NOMO-1 treated with dmso at 0.1 percent for 144 hours (cell line): ENCODE results near the gene PID1.

Source experiments
- DNase-seq: peaks from one replicate; lab custom pipeline; 2025; ENCODE audit not compliant: unreplicated experiment; lab: John Stamatoyannopoulos, UW

The PID1 gene

DNA sequence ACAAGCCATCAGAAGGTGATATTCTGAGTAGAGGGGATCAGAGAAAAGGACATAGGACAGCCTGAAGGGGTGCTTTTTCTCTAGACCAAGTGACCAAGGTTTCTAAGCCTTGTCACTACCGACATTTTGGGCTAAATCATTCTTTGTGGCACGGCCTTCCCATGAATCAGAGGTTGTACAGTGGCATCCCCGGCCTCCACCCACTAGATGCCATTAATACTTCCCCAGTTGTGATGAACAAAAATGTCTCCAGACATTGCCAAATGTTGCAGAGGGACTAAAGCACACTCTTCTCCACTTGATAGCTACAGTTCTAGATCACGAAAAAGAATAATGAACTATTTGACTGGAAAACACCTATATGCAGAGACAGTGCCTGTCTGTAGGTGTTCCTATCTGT is 143.6 kb downstream of the PID1 start:
- DNase-seq, result no peak

GRCh38 chr2:229126066-229126465 is 145.0 kb downstream of the PID1 start:
- DNase-seq, result no peak

- no peak for DNase-seq
These were observed 147.0 kb downstream of the PID1 start for GRCh38 chr2:229124136-229124535.

DNA sequence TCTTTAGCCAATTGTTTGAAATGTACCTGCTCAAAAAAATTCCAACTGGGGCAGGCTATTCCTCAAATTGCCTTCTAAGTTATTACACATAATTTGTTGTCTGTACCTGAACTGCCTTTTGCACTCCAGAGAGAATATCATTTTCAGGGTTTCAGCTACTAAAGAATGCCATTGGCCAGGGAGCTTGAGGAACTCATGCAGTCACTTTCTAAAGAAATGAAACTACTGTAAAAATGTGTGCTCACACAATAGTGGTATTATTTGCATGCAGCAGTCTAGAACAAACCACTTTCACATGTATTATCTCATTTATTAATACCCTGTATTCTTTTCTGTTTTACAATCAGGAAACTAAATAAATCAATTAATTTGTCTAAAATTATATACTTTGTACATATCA is 152.2 kb downstream of the PID1 start:
- DNase-seq, result no peak

DNA sequence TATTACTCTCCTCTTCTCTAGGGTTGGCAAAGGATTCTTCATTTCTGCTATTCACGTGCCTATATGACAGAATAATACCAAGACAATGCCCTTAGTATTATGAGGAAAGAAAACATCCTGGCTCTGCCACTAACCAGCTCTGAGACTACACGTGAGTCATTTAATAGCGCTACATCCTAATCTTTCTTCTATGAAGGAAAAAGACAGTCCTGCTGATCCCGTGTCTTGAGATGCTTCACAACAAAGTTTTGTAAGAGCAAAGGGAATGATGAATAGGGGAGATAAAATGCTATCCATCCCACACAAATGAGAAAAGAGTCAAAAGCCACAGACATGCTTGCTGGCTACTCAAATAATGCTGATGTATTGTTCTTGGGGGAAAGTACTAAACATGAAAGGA is 152.8 kb downstream of the PID1 start:
- DNase-seq, result no peak

GRCh38 chr2:229111744-229112143 is 159.3 kb downstream of the PID1 start:
- no peak for DNase-seq

DNA sequence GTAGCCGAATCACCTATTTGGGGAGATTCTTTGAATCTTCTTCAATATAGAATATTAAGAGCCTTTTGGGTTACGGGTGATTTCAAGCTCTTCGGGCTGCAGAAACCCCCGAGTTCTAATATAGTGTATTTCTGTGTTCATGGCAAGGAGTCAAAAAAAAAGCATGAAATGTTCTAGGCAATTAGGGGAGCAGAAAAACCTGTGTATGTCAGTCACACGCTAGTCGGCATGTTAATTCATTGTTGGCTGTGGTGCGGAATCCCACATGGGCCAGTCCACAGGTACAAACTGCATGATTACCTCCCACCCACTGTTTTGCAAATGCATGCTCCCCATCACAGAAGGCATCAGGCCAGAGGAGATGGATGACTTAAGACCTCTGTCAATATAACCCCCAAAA is 161.9 kb downstream of the PID1 start:
- DNase-seq, result no peak

GRCh38 chr2:229107601-229108000 is 163.5 kb downstream of the PID1 start:
- no peak for DNase-seq

DNA sequence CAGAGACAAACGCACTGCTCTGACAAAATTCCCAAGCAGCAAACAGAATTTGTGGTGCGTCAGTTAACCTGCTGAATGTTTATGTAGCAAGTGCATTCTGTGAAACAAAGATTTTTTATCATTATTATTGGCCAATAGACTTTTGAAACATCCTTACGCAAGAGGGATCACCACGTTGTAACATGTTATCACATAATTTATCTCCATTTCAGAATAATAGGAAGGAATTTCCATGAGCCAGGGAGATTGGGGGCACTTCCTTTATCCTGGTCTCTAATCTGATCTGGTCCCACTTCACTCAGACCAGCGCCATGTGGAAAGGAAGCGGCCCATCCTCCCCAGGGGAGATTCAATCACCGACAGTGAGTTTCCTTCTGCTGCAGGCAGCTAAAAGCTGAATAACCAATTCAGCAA is 166.1 kb downstream of the PID1 start:
- no peak for DNase-seq

- no peak for DNase-seq
These were observed 167.1 kb downstream of the PID1 start for GRCh38 chr2:229104025-229104424.

DNA sequence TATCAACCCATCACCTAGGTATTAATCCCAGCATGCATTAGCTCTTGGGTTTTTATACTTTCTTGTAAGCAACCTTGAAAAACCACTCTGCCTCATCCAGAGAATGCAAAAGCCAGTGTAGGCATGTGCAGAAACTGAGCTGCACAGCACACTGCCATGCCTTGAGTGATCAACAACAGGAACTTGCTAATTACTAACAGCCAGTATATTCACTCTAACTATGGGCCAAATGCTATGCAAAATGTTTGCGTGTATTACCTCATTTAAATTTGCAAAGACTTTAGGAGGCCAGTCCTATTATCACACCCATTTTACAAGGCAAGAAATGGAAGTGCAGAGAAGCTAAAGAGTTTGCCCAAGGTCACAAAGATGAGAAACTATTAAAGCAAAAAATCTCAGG is 169.8 kb downstream of the PID1 start:
- DNase-seq, result no peak

DNA sequence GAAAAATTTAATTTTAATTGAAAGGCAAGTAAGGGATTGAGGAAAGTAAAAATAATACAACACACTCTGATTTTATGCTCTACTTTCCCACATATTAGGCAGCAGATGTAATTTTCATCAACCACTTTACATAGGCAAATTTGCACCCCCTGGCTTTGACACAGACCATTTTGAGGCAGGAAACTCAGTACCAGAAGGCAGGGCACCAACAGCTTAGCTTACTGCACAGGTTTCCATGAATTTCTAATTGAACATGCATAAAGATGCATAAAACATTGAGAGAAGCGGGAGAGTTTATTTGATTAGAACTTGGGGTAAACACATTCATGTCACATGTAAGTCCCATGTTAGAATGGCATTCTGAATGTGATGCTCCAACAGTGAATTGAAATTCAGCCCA is 171.9 kb downstream of the PID1 start:
- no peak for DNase-seq

GRCh38 chr2:229098801-229099200 is 172.3 kb downstream of the PID1 start:
- DNase-seq, result no peak

DNA sequence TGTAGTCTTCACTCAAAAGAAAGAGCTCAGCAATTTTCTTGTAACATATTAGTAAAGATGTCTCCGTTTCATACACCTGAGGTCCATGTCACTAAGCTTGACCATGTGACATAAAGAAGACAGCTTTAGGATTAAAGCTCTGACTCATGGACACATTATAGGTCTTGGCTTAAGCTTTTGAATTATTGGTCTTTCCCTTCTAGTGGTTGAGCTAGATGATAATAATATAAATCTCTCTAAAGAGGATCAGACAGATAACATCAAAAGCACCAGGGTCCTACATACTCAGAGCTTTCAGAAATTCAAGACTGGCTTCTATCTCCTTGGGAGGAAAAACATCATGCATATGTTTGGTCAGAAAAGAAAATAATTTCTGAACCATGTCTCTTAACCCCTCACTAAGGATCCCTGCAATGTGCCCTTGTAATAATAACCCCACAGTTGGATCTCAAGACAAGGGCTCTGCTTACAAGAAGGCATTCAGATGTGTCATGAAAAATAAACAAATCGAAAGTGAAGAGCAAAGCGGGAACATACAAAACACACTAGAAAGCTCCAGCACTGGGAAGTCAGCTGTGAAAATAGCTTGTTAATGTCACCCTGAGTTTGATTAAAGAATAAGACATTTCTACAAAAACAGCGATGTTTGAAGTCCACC is 174.5 kb downstream of the PID1 start:
- no peak for DNase-seq

DNA sequence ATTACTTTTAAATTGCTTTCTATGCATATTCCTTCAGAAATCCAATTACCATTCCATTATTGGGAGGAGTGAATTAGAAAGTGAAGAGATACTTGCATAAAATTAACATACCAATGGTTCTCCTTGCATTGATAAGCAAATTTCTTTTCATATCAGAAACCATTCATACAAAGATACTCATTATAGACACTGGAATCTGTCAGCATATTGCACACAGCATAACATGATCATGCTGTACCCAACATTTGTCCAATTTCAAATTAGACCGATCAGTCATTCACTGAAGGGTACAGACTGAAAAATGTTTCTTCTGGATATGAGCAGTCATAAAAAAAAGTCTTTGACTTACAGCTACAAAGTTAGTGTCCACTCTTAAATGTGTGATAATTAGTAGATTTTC is 175.6 kb downstream of the PID1 start:
- DNase-seq, result no peak

DNA sequence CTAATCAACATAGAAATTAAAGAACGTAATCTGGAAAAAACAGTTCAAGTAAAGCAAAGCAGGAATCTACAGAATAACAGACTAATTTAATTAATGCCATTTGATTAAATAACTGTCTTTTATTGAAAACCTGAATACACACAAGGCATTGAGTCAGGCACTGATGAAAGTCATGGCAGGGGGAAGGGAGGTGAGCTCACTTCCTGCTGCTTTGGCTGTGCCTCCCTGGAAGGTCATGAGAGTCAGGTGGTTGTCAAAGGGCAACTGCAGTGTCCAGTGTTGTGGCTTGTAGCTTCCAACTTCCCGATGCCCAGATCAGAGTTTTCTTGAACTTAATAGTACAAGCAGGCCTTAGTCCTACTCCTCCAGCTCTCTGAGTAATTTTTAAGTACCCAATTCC is 180.9 kb downstream of the PID1 start:
- DNase-seq, result no peak

GRCh38 chr2:229089776-229090175 is 181.3 kb downstream of the PID1 start:
- DNase-seq, result no peak

- DNase-seq, result no peak
These were observed 182.0 kb downstream of the PID1 start for GRCh38 chr2:229088966-229089700.

GRCh38 chr2:229088517-229088913 is 182.6 kb downstream of the PID1 start:
- DNase-seq, result no peak

DNA sequence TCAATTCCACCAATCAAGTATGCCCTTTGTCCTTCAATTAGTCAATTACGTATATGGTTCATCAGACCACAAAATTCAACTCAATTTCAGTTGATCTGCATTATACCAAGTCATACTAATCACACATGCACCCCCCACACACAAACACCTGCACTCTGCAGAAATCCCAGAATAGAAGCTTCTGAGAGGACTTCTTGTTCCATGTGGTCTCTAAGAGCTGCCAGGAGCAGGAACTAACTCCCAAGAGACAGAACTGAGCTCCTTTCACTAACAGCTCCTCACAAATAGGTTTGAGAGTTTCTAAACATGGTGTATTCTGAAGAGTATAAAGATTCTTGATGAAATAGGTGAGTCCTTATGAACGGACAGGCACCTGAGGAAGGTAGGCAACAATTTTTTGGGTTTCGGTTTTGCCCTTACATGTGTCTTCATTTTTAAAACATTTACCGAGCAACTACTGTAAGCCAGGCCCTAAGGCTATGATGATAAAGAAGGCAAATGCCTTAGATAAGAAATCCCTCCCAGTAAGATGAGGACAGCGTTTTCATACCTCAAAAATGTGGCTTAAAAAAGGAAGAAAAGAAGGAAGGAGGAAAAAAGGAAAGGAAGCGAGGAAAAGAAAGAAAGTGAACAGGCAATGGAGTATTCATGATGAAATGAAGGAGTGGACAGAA is 183.1 kb downstream of the PID1 start:
- no peak for DNase-seq

- no peak for DNase-seq
These were observed 183.8 kb downstream of the PID1 start for GRCh38 chr2:229087267-229087666.

DNA sequence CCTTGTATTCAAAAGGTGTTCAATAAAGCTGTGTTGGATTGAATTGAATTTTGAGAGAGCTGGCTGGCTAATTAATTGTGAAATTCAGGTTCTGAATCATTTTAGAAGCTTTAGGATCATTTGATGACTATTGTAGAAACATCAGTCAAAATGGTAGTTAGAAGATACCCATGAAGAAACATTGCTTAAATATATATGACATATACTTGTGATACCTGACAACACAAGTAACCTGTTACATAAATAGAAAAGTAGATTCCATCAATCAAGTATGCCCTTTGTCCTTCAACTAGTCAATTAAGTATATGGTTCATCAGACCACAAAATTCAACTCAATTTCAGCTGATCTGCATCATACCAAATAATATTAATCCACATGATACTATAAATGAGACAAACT is 185.6 kb downstream of the PID1 start:
- DNase-seq, result no peak
